Spinal cord (tissue), 10 donors: ENCODE results near the gene SCFD2. TPM values are rescaled to one million over a fixed set of nuclear protein-coding genes. Genes with fewer than 3 reads are reported as not detected.

Experiments used
- DNase-seq, 6 donors: peaks; one replicate each; pipeline versions ENCODE4 v3.0.0 to v3.0.0-alpha.2; 2013 to 2015; ENCODE audit warnings: low spot score in 6 of 6, low read depth in 4 of 6
- H3K27ac ChIP-seq: one replicate; pipeline ENCODE4 v1.5.1; 2013; ENCODE audit warnings: low read depth, low read length, control low read depth
- H3K27me3 ChIP-seq: one replicate; pipeline ENCODE4 v1.6.1; 2013; ENCODE audit warnings: low read length; ENCODE audit not compliant: control insufficient read depth, insufficient read depth
- H3K36me3 ChIP-seq: one replicate; pipeline ENCODE4 v1.6.1; 2013; ENCODE audit warnings: low read length; ENCODE audit not compliant: control insufficient read depth, insufficient read depth
- H3K4me1 ChIP-seq: one replicate; pipeline ENCODE4 v1.6.1; 2013; ENCODE audit warnings: low read length; ENCODE audit not compliant: control insufficient read depth, insufficient read depth
- H3K4me3 ChIP-seq: one replicate; pipeline ENCODE4 v1.5.1; 2013; ENCODE audit warnings: low read depth, low read length, control low read depth
- H3K9me3 ChIP-seq: one replicate; pipeline ENCODE4 v1.6.1; 2013; ENCODE audit warnings: low read length; ENCODE audit not compliant: control insufficient read depth, insufficient read depth
- WGBS: methylation state at CpG from one replicate; pipeline ENCODE4 v1.1.5; 2013; ENCODE audit warnings: missing lambda C conversion rate; ENCODE audit not compliant: insufficient coverage; 5-methylcytosine and 5-hydroxymethylcytosine counted together
- polyA plus RNA-seq, 2 donors: library from polyadenylated mRNA; unstranded; fragments of 120-200 nt; gene quantifications; one replicate each; pipeline ENCODE4 v1.2.1, GENCODE V29; 2013; ENCODE audit not compliant: insufficient read length in 2 of 2
- total RNA-seq, 2 donors: library from RNA; depleted of rRNA in 1 of 2; stranded (reverse); fragments of 120-200 nt in 1 of 2; fragments of >200 nt in 1 of 2; gene quantifications; one replicate each; pipeline versions ENCODE4 v1.2.3 to v1.2.4, GENCODE V29; 2013 to 2014
- donor health status: healthy.

Gene SCFD2
- total and polyA plus RNA-seq, 4 donors, result 15.6 to 19.5 (median 17.7) TPM

DNA sequence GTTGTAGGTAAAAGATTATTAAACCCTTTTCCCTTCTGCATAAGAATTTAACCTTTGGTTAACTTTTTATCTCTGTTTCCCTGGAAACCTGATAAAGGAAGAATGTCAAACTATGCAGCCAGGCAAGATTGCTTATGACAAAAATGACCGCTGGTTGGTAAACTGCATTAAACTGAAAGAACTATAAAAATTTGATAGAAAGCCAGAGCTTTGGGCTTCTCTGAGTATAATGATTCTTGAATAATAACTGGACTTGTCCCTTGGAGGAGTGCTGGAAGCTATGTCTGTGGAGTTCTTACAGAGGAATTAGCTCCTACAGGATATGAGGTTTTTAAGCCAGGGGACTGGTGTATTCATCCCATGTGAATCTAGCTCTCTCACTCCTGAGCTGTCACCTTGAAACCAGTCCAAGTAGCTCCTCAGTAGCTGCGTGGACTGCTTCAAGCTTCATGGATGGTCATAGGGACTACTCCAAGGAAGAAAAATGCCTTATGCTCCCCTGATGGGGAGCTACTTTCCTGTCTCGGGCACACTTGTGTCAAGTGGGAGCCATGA lies 451.7 kb downstream of the SCFD2 start:
- no peaks in the 10 kb centered on the region for H3K27me3 ChIP-seq
- no peaks in the 10 kb centered on the region for H3K4me1 ChIP-seq
- H3K9me3 ChIP-seq, result no peaks in the 10 kb centered on the region
- DNase-seq, result no peak
- no peak overlapping the region for H3K27ac ChIP-seq
- WGBS, result 72% methylated on average over 2 of the region's 3 CpGs
- H3K36me3 ChIP-seq, result no peaks in the 10 kb centered on the region
- no peak overlapping the region for H3K4me3 ChIP-seq

- H3K27me3 ChIP-seq, result no peaks in the 10 kb centered on the region
- no peak overlapping the region for H3K27ac ChIP-seq
- no peaks in the 10 kb centered on the region for H3K4me1 ChIP-seq
- H3K4me3 ChIP-seq, result no peak overlapping the region
- no peaks in the 10 kb centered on the region for H3K9me3 ChIP-seq
- H3K36me3 ChIP-seq, result no peaks in the 10 kb centered on the region
- WGBS, result no CpG with 5 or more reads among the region's 2 CpGs
- no peak for DNase-seq
These were observed 453.3 kb downstream of the SCFD2 start for GRCh38 chr4:52912608-52913007.

- DNase-seq, result peak in 3 of 6 donors; percentile 22 to 61 (median 60)
- 6% methylated on average over 2 of the region's 3 CpGs for WGBS
- H3K27ac ChIP-seq, result no peak overlapping the region
- no peaks in the 10 kb centered on the region for H3K27me3 ChIP-seq
- H3K36me3 ChIP-seq, result no peaks in the 10 kb centered on the region
- no peak overlapping the region for H3K4me3 ChIP-seq
- H3K4me1 ChIP-seq, result no peaks in the 10 kb centered on the region
- no peaks in the 10 kb centered on the region for H3K9me3 ChIP-seq
These were observed 454.1 kb downstream of the SCFD2 start for GRCh38 chr4:52911684-52912294.

GRCh38 chr4:52910115-52910514 lies 455.7 kb downstream of the SCFD2 start:
- no peak for DNase-seq
- no peaks in the 10 kb centered on the region for H3K27me3 ChIP-seq

DNA sequence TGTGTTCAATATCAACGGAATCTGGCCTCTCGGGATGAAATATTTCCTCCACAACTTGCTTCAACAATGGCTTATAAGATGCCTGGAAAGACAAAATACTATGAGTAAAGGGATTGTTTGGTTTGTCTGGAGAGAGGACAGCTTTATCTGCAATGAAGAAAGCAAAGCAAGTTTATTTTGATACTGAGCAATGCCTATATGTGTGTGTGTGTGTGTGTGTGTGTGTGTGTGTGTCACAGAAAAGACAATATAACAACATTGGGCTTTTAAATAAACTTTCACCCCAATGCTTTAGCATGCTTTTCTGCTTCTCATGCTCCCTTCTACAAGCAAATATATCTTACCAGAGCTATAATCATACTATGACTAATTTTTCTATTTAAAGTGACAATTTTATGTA lies 458.4 kb downstream of the SCFD2 start:
- no CpG with 5 or more reads among the region's 2 CpGs for WGBS
- DNase-seq, result no peak
- no peaks in the 10 kb centered on the region for H3K9me3 ChIP-seq
- H3K4me3 ChIP-seq, result no peak overlapping the region
- H3K27ac ChIP-seq, result no peak overlapping the region
- H3K27me3 ChIP-seq, result no peaks in the 10 kb centered on the region
- H3K4me1 ChIP-seq, result no peaks in the 10 kb centered on the region
- no peaks in the 10 kb centered on the region for H3K36me3 ChIP-seq

More at GRCh38 chr4:52910115-52910514, 455.7 kb downstream of the SCFD2 start:
- Histone ChIP-seq H3K36me3 (no peaks in the 10 kb centered on the region), H3K4me3 (no peak overlapping the region), H3K4me1 (no peaks in the 10 kb centered on the region), H3K27ac (no peak overlapping the region), H3K9me3 (no peaks in the 10 kb centered on the region)

- H3K4me1 ChIP-seq, result no peaks in the 10 kb centered on the region
- H3K4me3 ChIP-seq, result no peak overlapping the region
- H3K27me3 ChIP-seq, result no peaks in the 10 kb centered on the region
- WGBS, result 81% methylated on average over 3 of the region's 4 CpGs
- H3K9me3 ChIP-seq, result peaks cover 2% of the 10 kb centered on the region
- no peaks in the 10 kb centered on the region for H3K36me3 ChIP-seq
- DNase-seq, result no peak
- H3K27ac ChIP-seq, result no peak overlapping the region
These were observed 461.4 kb downstream of the SCFD2 start for GRCh38 chr4:52904421-52904820.

DNA sequence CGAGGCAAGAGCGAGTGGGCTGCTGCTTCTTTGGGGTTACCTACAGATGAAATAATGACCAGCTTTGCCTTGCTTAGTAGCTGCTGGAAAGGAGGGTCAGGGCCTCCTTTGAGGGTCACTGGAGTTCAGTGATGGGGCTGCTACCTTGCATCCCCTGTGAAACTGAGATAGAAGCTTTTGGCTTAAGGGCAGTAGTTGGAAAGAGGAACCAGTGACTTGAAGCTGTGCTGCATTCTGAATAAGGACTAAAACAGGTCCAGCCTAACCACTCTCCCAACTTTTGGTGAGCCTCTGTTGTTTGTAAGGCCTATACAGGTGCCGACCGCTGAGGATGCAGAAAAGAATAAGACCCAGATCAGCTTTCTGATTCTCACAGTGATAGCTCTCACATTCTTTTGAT lies 462.6 kb downstream of the SCFD2 start:
- H3K9me3 ChIP-seq, result peaks cover 2% of the 10 kb centered on the region
- no peak for DNase-seq
- 96% methylated on average over 4 of the region's 4 CpGs for WGBS
- H3K27me3 ChIP-seq, result no peaks in the 10 kb centered on the region
- H3K4me1 ChIP-seq, result no peaks in the 10 kb centered on the region
- no peak overlapping the region for H3K27ac ChIP-seq
- H3K4me3 ChIP-seq, result no peak overlapping the region
- H3K36me3 ChIP-seq, result no peaks in the 10 kb centered on the region

DNA sequence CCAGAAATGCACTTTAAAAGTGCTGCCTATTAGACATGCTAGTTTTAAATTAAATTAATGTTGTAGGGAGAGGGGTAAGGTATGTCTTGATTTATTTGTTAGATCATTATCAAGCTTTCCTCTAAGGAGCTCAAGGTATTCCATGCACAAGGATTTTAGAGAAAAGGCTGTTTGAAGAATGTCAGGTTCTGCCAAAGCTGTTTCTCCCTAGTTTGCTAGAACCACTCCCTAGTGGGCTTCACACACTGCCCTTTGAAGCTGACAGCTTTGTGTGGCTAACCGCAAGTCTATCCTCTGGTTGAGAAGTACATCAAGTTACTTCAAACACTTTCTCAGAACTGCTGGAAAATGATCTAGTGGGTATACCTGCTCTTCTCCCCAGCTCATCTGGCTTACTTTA lies 471.4 kb downstream of the SCFD2 start:
- Histone ChIP-seq H3K9me3 (no peaks in the 10 kb centered on the region), H3K4me1 (no peaks in the 10 kb centered on the region), H3K4me3 (no peak overlapping the region), H3K27me3 (no peaks in the 10 kb centered on the region), H3K36me3 (no peaks in the 10 kb centered on the region), H3K27ac (no peak overlapping the region)
- no peak for DNase-seq
- no CpG with 5 or more reads among the region's 1 CpG for WGBS

DNA sequence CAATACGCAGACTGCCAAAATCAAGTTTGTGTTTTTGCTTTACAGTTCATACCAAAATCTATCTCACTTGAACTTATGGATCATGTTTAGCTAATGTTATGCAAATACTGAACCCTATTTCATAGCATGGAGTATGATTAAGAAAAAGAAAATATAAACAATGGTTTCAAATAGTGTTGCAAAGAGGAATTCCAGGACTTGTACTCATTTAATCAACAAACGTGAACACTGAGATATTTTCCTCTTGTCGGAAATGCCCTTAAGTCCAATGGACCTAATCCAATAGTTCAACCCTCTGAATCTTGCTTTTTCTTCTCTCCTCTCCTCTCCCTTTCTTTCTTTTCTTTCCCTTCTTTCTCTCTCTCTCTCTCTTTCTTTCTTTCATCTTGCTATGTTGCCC lies 473.0 kb downstream of the SCFD2 start:
- WGBS, result 96% methylated on average over 2 of the region's 3 CpGs
- no peaks in the 10 kb centered on the region for H3K9me3 ChIP-seq
- H3K27ac ChIP-seq, result no peak overlapping the region
- no peaks in the 10 kb centered on the region for H3K27me3 ChIP-seq
- no peak for DNase-seq
- H3K4me1 ChIP-seq, result no peaks in the 10 kb centered on the region
- no peak overlapping the region for H3K4me3 ChIP-seq
- no peaks in the 10 kb centered on the region for H3K36me3 ChIP-seq

- Histone ChIP-seq H3K27me3 (no peaks in the 10 kb centered on the region), H3K27ac (no peak overlapping the region), H3K4me3 (no peak overlapping the region), H3K36me3 (no peaks in the 10 kb centered on the region), H3K9me3 (no peaks in the 10 kb centered on the region), H3K4me1 (no peaks in the 10 kb centered on the region)
- 77% methylated on average over 1 of the region's 1 CpG for WGBS
- no peak for DNase-seq
These were observed 474.1 kb downstream of the SCFD2 start for GRCh38 chr4:52891743-52892142.
